Liver (tissue), 3 donors: ENCODE data around the gene ATF7.

Experiments
- EGR1 ChIP-seq, 2 donors: IDR thresholded peaks; 2 replicates each; pipeline ENCODE4 v1.6.1; 2016 to 2018; ENCODE audit warnings: antibody characterized with exemption in 2 of 2, low read depth in 2 of 2
- HNF4A ChIP-seq, 2 donors: conservative IDR thresholded peaks; 2 replicates each; pipeline ENCODE4 v1.6.1; 2016; ENCODE audit warnings: antibody characterized with exemption in 2 of 2, mild to moderate bottlenecking in 2 of 2
- JUND ChIP-seq, 2 donors: IDR thresholded peaks; 2 replicates each; pipeline ENCODE4 v1.6.1; 2016; ENCODE audit warnings: antibody characterized with exemption in 2 of 2
- MAX ChIP-seq: IDR thresholded peaks from 2 replicates; pipeline ENCODE4 v1.6.1; 2016; ENCODE audit warnings: antibody characterized with exemption
- NR2F2 ChIP-seq: IDR thresholded peaks from 2 replicates; pipeline ENCODE4 v1.6.1; 2016; ENCODE audit warnings: antibody characterized with exemption
- REST ChIP-seq: IDR thresholded peaks from 2 replicates; pipeline ENCODE4 v1.6.1; 2016; ENCODE audit warnings: antibody characterized with exemption, mild to moderate bottlenecking
- SP1 ChIP-seq: IDR thresholded peaks from 2 replicates; pipeline ENCODE4 v1.6.1; 2018; ENCODE audit warnings: antibody characterized with exemption, mild to moderate bottlenecking
- TAF1 ChIP-seq: conservative IDR thresholded peaks from 2 replicates; pipeline ENCODE4 v1.6.1; 2016; ENCODE audit warnings: antibody characterized with exemption, mild to moderate bottlenecking
- YY1 ChIP-seq: IDR thresholded peaks from 2 replicates; pipeline ENCODE4 v1.6.1; 2016; ENCODE audit warnings: antibody characterized with exemption, mild to moderate bottlenecking
- ZBTB33 ChIP-seq: IDR thresholded peaks from 2 replicates; pipeline ENCODE4 v1.6.1; 2016; ENCODE audit warnings: antibody characterized with exemption
- TF ChIP-seq, protein P1 (sequence below): fragments of 150-350 bp; IDR thresholded peaks from 2 replicates; pipeline ENCODE4 v1.5.1; 2017; ENCODE audit warnings: improper control_type of control experiment, low read depth, low read length; ENCODE audit not compliant: missing input control
- donor health status: healthy.
- donor health status: healthy.

DNA sequence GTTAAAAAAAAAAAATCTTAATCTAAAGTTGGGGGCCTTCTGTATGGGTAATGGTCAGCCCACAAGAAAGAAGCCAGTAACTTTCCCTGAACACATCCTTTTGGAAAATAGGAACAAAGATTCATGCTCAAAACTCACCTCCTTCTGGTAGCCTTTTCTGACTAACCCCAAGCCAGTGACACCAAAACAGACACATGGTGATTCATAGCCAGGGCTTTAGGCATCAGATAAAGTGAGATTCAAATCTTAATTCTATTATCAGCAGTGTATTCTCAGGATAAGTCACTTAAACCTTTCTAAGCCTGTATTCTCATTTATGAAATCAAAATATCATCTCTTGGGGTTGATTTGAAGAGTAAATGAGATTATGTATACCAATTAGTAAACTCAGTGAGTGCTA, 44.8 kb upstream of the ATF7 start:
- TF ChIP-seq JUND (IDR thresholded peaks at IDR 0.05): no peak
- no peak for TF ChIP-seq MAX
- TF ChIP-seq, protein P1, sequence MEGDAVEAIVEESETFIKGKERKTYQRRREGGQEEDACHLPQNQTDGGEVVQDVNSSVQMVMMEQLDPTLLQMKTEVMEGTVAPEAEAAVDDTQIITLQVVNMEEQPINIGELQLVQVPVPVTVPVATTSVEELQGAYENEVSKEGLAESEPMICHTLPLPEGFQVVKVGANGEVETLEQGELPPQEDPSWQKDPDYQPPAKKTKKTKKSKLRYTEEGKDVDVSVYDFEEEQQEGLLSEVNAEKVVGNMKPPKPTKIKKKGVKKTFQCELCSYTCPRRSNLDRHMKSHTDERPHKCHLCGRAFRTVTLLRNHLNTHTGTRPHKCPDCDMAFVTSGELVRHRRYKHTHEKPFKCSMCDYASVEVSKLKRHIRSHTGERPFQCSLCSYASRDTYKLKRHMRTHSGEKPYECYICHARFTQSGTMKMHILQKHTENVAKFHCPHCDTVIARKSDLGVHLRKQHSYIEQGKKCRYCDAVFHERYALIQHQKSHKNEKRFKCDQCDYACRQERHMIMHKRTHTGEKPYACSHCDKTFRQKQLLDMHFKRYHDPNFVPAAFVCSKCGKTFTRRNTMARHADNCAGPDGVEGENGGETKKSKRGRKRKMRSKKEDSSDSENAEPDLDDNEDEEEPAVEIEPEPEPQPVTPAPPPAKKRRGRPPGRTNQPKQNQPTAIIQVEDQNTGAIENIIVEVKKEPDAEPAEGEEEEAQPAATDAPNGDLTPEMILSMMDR: no peak
- TF ChIP-seq TAF1: no peak
- no peak for TF ChIP-seq HNF4A (conservative IDR thresholded peaks at IDR 0.05)
- no peak for TF ChIP-seq REST
- no peak for TF ChIP-seq ZBTB33
- TF ChIP-seq SP1: no peak
- no peak for TF ChIP-seq YY1
- TF ChIP-seq EGR1 (IDR thresholded peaks at IDR 0.05; ENCODE audit: low read depth in 2 of 2): no peak
- no peak for TF ChIP-seq NR2F2
